Suprapubic skin (tissue), 4 donors: Measurements from ENCODE around the gene INTS6L.

Experiments
- CTCF ChIP-seq, 2 donors: fragments of 200-600 bp in 1 of 2; fragments of 450-650 bp in 1 of 2; sonication (generic) in 1 of 2; IDR thresholded peaks; one replicate each; pipeline ENCODE4 v1.5.1; 2016 to 2019; ENCODE audit warnings: antibody characterized with exemption in 2 of 2, mild to moderate bottlenecking in 1 of 2, moderate library complexity in 1 of 2
- POLR2A ChIP-seq, 2 donors: fragments of 450-650 bp; IDR thresholded peaks; one replicate each; pipeline ENCODE4 v1.6.1; 2017; ENCODE audit warnings: antibody characterized with exemption in 2 of 2, mild to moderate bottlenecking in 2 of 2, moderate library complexity in 2 of 2
- POLR2AphosphoS5 ChIP-seq, 3 donors: sonication (generic); formaldehyde crosslinking; IDR thresholded peaks; one replicate each; pipeline ENCODE4 v1.6.1; 2017; ENCODE audit warnings: antibody characterized with exemption in 3 of 3

- TF ChIP-seq CTCF (IDR thresholded peaks at IDR 0.05) = no peak
- TF ChIP-seq POLR2A (IDR thresholded peaks at IDR 0.05) = no peak
- no peak for TF ChIP-seq POLR2AphosphoS5 (IDR thresholded peaks at IDR 0.05)
Measured at GRCh38 chrX:135531813-135532212, 11.4 kb downstream of the INTS6L start.
